ENCODE data around the gene PSG4. TPM values are rescaled to one million over a fixed set of nuclear protein-coding genes. Genes with fewer than 3 reads are reported as not detected.
"Not testable (repeated sequence)": the region's sequence is repeated elsewhere in the genome, so short reads cannot be mapped to it uniquely, and the experiment has no call there.

Gene PSG4
- 75.6 and 84.3 TPM in 2 replicates for total RNA-seq (2014; rRNA removed; shearing (Covaris generic))

GRCh38 chr19:43205471-43206105, at the start of gene PSG4:
Gene PSG4, minus strand, starts transcription at chr19:43205638. Its CDS starts 102 bp downstream, at chr19:43205536.
- DNase-seq (ENCODE audit: low spot score), result peak; percentile 82

DNA sequence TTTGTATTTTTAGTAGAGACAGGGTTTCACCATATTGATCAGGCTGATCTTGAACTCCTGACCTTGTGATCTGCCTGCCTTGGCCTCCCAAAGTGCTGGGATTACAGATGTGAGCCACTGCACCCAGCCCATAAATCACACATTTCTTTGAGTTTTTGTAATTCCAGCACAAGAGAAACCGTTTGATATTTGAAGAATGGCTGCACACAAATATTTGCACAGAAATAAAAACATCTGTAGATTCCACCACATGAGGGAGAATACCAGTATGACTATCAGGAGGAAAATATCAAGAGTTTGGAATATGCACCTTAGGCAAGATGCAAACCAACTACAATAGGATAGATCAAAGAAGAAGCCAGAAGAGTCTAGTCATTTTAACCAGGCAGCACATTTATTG, 46.0 kb upstream of the PSG4 start:
- not testable (repeated sequence) for DNase-seq (ENCODE audit: low spot score)

DNA sequence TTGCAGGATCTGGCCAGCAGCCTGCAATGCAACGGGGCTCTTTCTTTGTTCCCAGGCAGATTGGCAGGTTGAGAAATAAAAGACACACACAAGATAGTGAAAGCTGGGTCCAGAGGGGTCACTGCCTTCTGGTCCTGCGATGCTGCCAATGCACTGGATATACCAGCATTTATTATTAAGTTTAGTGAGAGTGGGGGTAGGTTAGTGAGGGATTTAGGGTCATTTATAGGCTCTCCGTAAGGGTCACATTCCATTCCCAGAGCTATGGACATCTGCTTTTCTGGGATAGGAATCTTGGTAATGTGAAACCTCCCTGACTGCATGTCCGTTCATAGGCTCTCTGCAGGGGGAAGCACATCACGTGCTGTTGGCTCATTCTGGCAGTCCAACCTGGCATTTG, 44.9 kb upstream of the PSG4 start:
- DNase-seq (ENCODE audit: low spot score), result not testable (repeated sequence)

- DNase-seq (ENCODE audit: low spot score), result peak; percentile 39
Observed at GRCh38 chr19:43248635-43249002, 43.2 kb upstream of the PSG4 start.

DNA sequence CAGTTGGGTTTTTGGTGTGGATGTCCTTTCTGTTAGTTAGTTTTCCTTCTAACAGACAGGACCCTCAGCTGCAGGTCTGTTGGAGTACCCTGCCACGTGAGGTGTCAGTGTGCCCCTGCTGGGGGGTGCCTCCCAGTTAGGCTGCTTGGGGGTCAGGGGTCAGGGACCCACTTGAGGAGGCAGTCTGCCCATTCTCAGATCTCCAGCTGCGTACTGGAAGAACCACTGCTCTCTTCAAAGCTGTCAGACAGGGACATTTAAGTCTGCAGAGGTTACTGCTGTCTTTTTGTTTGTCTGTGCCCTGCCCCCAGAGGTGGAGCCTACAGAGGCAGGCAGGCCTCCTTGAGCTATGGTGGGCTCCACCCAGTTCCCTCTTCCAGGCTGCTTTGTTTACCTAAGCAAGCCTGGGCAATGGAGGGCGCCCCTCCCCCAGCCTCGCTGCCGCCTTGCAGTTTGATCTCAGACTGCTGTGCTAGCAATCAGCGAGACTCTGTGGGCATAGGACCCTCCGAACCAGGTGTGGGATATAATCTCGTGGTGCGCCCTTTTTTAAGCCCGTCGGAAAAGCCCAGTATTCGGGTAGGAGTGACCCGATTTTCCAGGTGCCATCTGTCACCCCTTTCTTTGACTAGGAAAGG, 41.9 kb upstream of the PSG4 start:
- DNase-seq (ENCODE audit: low spot score), result not testable (repeated sequence)

GRCh38 chr19:43245848-43246247, 40.4 kb upstream of the PSG4 start:
- DNase-seq (ENCODE audit: low spot score), result not testable (repeated sequence)

DNA sequence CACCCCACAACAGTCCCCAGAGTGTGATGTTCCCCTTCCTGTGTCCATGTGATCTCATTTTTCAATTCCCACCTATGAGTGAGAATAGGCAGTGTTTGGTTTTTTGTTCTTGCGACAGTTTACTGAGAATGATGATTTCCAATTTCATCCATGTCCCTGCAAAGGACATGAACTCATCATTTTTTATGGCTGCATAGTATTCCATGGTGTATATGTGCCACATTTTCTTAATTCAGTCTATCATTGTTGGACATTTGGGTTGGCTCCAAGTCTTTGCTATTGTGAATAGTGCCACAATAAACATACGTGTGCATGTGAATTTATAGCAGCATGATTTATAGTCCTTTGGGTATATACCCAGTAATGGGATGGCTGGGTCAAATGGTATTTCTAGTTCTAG, 36.8 kb upstream of the PSG4 start:
- not testable (repeated sequence) for DNase-seq (ENCODE audit: low spot score)

GRCh38 chr19:43238213-43238612, 32.8 kb upstream of the PSG4 start:
- DNase-seq (ENCODE audit: low spot score), result not testable (repeated sequence)

GRCh38 chr19:43235686-43236085, 30.2 kb upstream of the PSG4 start:
- DNase-seq (ENCODE audit: low spot score), result peak; percentile 49

- peak; percentile 86 for DNase-seq (ENCODE audit: low spot score)
Observed at GRCh38 chr19:43229315-43229714, 23.9 kb upstream of the PSG4 start.

DNA sequence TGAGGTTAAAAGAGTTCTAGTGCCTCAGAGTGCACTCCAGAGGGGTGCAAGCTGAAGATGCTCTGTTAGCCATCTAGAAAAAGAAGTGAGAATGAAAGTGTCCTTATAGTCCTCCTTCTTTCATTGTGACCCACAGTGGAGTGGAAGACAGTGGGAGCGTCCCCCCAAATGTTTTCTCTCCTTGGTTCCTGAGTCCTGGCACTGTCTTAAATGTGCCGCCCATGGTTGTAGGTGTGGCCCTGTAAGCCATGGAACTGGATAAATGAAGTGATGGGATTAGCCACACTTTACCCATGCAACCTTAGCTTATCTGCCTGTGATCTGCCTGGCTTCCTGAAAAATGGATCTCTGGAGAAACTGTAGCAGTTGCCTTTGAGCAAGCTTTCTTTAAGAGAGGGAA, 23.3 kb upstream of the PSG4 start:
- not testable (repeated sequence) for DNase-seq (ENCODE audit: low spot score)

- not testable (repeated sequence) for DNase-seq (ENCODE audit: low spot score)
Observed at GRCh38 chr19:43226986-43227385, 21.5 kb upstream of the PSG4 start.

- DNase-seq (ENCODE audit: low spot score), result peak; percentile 50
Observed at GRCh38 chr19:43224855-43225253, 19.4 kb upstream of the PSG4 start.

DNA sequence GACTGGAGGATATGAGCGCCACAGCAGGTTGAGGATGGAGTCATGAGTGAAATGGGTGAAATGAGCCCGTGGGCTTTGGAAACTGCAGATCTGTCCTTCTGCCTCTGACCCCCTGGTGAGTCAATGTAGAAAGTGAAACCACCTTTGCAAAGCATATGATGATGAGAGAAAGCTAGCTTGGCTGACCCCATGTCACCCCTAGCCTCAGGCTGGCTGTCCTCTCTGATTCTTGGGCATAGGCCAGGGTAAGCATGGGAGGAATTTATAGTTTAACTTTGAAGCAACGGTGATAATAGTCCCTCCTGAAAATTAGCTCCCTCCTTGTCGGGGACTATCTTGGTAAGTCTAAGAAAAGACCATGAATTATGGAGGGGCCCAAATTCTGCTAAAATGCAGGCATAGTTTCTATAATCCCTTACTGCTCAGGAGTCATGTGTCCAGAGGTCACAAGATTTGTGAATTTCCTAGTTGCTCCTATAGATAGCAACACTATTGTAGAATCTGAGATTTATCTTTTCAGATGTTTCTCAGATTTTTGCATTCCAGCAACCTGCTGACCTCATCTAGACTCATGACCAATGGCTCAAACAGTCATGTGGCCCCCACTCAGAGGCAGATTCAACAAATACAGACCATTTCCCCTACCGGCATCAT, 18.9 kb upstream of the PSG4 start:
- DNase-seq (ENCODE audit: low spot score), result peak; percentile 88

DNA sequence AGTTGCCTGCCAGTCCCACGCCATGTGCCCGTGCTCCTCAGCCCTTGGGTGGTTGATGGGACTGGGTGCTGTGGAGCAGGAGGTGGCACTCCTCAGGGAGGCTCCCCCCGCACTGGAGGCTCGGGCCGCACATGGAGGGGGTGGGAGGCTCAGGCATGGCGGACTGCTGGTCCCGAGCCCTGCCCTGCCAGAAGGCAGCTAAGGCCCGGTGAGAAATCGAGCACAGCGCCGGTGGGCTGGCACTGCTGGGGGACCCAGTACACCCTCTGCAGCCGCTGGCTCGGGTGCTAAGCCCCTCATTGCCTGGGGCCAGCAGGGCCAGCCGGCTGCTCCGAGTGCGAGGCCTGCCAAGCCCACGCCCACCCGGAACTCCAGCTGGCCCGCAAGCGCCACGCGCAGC, 16.5 kb upstream of the PSG4 start:
- DNase-seq (ENCODE audit: low spot score), result not testable (repeated sequence)

DNA sequence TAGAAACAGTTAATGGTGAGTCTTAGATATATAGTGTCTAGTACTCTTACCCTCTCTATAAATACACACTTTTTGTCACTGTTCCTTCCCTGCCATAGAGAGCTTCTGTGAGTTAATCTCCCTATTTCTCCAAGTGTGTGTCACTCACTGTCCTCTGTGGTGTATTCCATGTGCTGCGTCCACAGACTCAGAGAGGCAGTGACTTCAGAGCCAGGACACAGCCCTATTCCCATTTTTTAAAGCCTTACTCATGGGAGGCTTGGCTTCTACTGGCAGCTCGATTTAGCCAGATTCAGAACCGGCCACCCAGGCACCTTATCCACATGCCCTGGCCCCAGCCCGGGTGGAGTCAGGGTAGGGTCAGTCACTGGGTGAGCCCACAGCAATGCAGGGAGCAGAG, 13.7 kb upstream of the PSG4 start:
- not testable (repeated sequence) for DNase-seq (ENCODE audit: low spot score)

DNA sequence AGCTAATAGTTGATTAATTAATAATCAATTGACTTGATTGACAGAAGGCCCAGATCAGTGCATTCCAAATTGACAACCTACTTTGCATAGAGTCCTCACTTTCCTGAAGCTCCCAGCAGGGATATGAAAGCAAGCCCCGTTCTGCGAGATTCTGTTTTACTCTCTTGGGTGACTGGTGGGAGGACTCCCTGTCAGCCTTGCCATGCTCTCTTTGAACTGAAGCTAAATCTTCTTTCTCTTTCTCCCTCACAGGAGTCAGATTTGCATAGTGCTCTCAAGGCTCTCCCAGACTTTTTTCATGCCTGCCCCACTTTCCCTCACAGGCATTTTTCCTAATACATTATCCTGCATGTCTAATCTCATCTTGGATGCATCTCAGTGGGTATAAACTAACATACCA, 10.4 kb upstream of the PSG4 start:
- DNase-seq (ENCODE audit: low spot score), result not testable (repeated sequence)

DNA sequence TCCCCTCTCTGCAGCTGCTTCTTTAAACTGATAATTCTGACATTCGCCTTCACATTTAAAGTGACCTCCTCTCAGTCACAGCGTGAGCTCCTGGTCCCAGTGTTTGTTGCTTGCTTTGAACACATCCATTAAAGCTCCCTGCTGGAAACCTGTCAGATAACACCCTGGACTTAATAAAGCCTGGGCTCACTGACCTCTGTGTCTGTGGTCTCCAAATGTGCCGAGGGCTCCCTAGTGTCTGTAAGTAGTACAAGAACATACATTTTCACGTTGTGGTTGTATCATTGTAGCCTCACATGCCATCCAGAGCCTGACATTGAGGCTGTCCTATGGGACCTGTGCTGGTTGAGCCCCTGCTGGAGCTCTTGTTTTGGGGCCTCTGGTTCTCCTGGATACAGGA, 2.6 kb upstream of the PSG4 start:
- no peak for DNase-seq (ENCODE audit: low spot score)

DNA sequence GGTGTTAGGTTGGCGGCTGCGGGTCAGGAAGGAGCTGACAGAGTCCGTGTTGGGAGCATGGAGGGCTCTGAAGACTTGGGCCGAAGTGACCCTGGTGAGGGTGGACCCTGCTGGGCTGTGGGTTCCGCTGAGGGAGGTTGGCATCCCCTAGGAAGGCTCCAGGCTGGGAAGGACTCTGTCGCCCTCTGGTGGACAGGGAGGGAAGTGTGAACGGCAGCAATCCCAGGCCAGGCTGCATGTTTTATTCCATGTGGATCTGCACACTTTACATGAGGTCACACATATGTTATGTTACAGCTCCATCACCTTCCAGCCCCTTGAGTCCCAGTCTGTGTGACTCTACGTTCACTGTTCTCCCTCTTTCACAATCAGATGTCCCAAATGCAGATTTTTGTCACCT, 1.7 kb upstream of the PSG4 start:
- peak; percentile 48 for DNase-seq (ENCODE audit: low spot score)

GRCh38 chr19:43203611-43204010, 1.8 kb downstream of the PSG4 start:
- DNase-seq (ENCODE audit: low spot score), result not testable (repeated sequence)

DNA sequence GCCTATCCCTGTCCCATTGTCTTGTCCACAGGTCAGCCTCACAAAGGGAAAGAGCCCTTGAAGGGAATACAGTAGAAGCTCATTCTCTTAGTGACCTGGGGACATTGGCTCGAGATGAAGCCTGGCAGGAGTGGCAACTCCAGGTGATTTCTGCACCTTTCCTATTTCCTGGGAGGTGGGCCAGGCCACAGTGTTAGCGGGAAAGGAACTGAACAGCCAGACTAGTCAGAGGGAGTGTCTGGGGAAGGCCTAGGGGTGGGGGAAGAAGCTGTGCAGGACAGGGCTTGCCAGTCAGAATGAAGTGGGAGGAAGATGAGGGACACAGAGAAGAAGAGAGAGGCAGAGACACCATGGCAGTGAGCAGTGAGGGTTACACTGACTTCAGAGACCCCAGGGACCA, 3.5 kb downstream of the PSG4 start:
- DNase-seq (ENCODE audit: low spot score), result not testable (repeated sequence)

- DNase-seq (ENCODE audit: low spot score), result peak; percentile 80
Observed at GRCh38 chr19:43201337-43201801, 4.1 kb downstream of the PSG4 start.

All from A172 (cell line).